ENCODE data around the gene THRAP3.

DNA sequence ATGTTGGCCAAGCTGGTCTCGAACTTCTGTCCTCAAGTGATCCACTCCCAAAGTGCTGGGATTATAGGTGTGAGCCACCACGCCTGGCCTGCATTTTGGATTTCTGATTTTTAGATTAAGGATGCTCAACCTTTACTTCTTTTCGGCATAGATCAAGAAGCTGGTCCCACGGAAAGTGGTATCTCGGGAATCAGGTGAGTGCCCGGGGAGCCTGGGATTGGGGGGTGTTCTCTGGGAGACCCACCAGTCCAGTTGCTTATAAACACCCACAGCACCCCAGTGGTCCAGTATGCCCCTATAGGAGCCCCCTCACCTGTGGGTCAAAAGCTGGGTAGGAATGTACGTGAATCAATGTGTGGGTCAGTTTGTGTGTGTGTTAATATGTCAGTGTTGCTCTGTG lies 85.2 kb downstream of the THRAP3 start:
- TF ChIP-seq, protein P1, sequence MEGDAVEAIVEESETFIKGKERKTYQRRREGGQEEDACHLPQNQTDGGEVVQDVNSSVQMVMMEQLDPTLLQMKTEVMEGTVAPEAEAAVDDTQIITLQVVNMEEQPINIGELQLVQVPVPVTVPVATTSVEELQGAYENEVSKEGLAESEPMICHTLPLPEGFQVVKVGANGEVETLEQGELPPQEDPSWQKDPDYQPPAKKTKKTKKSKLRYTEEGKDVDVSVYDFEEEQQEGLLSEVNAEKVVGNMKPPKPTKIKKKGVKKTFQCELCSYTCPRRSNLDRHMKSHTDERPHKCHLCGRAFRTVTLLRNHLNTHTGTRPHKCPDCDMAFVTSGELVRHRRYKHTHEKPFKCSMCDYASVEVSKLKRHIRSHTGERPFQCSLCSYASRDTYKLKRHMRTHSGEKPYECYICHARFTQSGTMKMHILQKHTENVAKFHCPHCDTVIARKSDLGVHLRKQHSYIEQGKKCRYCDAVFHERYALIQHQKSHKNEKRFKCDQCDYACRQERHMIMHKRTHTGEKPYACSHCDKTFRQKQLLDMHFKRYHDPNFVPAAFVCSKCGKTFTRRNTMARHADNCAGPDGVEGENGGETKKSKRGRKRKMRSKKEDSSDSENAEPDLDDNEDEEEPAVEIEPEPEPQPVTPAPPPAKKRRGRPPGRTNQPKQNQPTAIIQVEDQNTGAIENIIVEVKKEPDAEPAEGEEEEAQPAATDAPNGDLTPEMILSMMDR (IDR thresholded peaks at IDR 0.05), result no peak
- TF ChIP-seq POLR2AphosphoS5 (IDR thresholded peaks at IDR 0.05), result no peak
- TF ChIP-seq POLR2A (IDR thresholded peaks at IDR 0.05), result no peak
- no peak for TF ChIP-seq EP300 (IDR thresholded peaks at IDR 0.05)
